GM21529 (cell line): Measurements from ENCODE around the gene SUSD4.
"Not testable (repeated sequence)": the region's sequence is repeated elsewhere in the genome, so short reads cannot be mapped to it uniquely, and the experiment has no call there.

Experiments used
- ATAC-seq: cut with Tn5 transposase; IDR thresholded peaks from one replicate; pipeline ENCODE4 v1.9.1; 2021; ENCODE audit not compliant: unreplicated experiment

Gene SUSD4

GRCh38 chr1:223257856-223258550 lies 106.0 kb downstream of the SUSD4 start:
- no peak for ATAC-seq

GRCh38 chr1:223256034-223256433 lies 107.9 kb downstream of the SUSD4 start:
- no peak for ATAC-seq

- ATAC-seq, result no peak
Measured at GRCh38 chr1:223253916-223254315, 110.1 kb downstream of the SUSD4 start.

- ATAC-seq, result not testable (repeated sequence)
Measured at GRCh38 chr1:223251387-223251786, 112.6 kb downstream of the SUSD4 start.

- no peak for ATAC-seq
Measured at GRCh38 chr1:223250632-223251015, 113.4 kb downstream of the SUSD4 start.

- no peak for ATAC-seq
Measured at GRCh38 chr1:223249854-223250631, 113.9 kb downstream of the SUSD4 start.

- no peak for ATAC-seq
Measured at GRCh38 chr1:223248770-223249140, 115.2 kb downstream of the SUSD4 start.

GRCh38 chr1:223248001-223248769 lies 115.8 kb downstream of the SUSD4 start:
- ATAC-seq, result no peak

- no peak for ATAC-seq
Measured at GRCh38 chr1:223246476-223247112, 117.4 kb downstream of the SUSD4 start.

- no peak for ATAC-seq
Measured at GRCh38 chr1:223245983-223246382, 118.0 kb downstream of the SUSD4 start.

GRCh38 chr1:223245411-223245810 lies 118.6 kb downstream of the SUSD4 start:
- ATAC-seq, result no peak

GRCh38 chr1:223244366-223245103 lies 119.4 kb downstream of the SUSD4 start:
- no peak for ATAC-seq

GRCh38 chr1:223243441-223244050 lies 120.4 kb downstream of the SUSD4 start:
- no peak for ATAC-seq

GRCh38 chr1:223242971-223243370 lies 121.0 kb downstream of the SUSD4 start:
- no peak for ATAC-seq

GRCh38 chr1:223242382-223242955 lies 121.5 kb downstream of the SUSD4 start:
- ATAC-seq, result no peak

GRCh38 chr1:223240122-223240521 lies 123.9 kb downstream of the SUSD4 start:
- no peak for ATAC-seq

GRCh38 chr1:223235091-223235490 lies 128.9 kb downstream of the SUSD4 start:
- no peak for ATAC-seq

- no peak for ATAC-seq
Measured at GRCh38 chr1:223234534-223234933, 129.4 kb downstream of the SUSD4 start.

- no peak for ATAC-seq
Measured at GRCh38 chr1:223234170-223234514, 129.8 kb downstream of the SUSD4 start.
